ENCODE results near the gene CBLB.

GRCh38 chr3:105647047-105647446, 221.8 kb downstream of the CBLB start:
- TF ChIP-seq CTCF (IDR thresholded peaks at IDR 0.05; ENCODE audit: insufficient read depth, low read depth, low read length): no peak
- no peak for TF ChIP-seq EZH2 (IDR thresholded peaks at IDR 0.05; ENCODE audit: insufficient read depth, low read length)

Measured in astrocyte (in vitro differentiated cells and primary cell).